Activated CD4-positive, alpha-beta T cell treated with anti-CD3 and anti-CD28 coated beads, Interleukin-2, amount 50 U/mL, for 24 hours (primary cell): Measurements from ENCODE around the gene GAP43.

Experiments
- DNase-seq, 2 donors: peaks; one replicate each; pipeline ENCODE4 v3.0.0-alpha.2; 2020; ENCODE audit warnings: low read depth in 1 of 2, low spot score in 1 of 2

GAP43 gene

GRCh38 chr3:115627180-115628074, 4.1 kb downstream of the GAP43 start:
- no peak for DNase-seq

- no peak for DNase-seq
Measured at GRCh38 chr3:115628075-115628412, 4.7 kb downstream of the GAP43 start.

DNA sequence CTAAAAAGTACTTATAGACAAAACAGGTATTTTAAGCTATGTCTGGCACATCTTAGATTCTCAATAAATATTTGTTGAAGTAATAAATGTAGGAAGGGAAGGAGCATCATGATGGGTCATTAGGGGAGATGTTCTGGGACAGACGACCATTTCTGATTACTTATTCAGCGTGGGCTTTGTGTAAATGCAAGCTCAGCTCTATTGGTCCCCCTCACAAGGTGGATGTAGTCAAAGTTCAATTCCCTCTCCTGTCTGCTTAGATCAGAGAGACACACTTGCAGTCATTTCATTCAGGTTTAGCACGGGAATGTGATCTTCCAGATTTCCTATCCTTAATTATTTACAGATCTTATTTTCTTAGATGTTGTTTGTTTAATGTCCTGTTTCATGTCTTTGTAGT, 7.5 kb downstream of the GAP43 start:
- DNase-seq: no peak

DNA sequence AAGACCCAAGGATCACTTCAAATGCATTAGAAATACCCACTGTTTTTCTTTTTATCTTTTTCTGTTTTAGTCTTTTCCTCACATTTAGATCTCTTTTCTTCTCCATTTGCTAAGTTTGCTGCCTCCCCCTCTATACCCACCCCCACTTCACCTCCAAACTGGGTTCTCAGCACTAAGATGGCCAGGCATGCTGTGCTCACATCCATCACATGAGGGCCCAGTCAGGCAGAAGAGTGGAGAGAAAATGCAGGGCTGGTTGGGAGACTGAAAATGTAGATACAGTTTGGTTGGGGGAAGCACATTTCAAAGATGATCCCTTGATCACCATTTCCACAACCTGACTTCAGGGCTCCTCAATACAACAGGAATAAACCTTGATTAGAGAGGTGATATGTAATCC, 8.7 kb downstream of the GAP43 start:
- DNase-seq: no peak

DNA sequence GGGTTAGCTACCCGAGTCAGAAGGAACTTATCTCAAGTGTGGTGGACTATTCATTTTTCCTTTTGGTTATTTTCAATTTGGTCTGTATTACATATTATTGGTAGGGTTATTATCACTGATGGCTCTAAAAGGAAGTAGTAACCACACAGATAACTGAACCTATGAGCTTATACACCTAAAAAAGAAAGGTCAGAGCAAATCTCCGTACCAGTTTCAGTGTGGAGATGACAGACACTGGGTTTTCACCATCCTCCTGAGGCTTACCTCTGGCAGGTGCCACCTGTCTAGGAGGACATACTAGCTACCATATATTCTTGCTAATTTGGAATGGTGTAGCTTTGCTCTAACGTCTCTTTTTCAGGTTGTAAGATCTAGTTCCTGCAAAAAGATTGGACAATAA, 10.2 kb downstream of the GAP43 start:
- DNase-seq: no peak

DNA sequence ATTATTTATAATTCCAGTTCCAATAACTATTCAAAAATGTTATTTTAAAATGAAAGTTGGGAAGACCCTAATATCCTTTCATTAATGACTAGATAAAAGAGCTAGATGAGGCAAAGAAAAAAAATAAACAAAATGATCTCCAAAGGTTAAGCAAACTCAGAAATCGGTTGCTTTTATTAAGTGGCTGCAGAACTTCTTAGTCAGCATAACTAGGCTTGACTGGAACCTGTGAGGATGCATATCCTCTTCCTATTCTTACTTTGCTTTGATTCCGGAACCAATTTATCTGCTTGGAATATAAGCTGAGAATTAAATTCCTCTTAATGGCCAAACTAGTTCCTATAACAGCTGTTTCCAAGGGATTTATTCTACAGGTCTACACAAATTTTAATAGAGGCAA, 10.7 kb downstream of the GAP43 start:
- DNase-seq: no peak

GRCh38 chr3:115635406-115635805, 12.1 kb downstream of the GAP43 start:
- no peak for DNase-seq

DNA sequence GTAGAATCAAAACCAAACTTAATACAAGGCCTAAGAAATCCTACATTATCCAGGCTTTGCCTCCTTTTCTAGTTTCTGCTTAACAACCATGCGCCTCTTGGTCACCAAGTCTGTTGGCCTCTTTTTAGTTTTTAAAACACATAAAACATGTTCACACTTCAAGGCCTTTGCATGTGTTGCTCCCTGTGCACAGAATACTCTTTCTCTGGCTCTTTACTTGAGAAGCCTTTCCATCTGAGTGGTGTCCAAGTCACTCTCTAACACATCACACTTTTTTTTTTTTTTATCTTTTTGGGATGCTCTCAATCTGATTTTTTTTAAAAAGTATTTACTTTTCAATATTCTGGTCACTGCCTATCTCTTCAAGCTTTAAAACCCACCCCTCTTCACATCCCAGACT, 14.9 kb downstream of the GAP43 start:
- DNase-seq: no peak

DNA sequence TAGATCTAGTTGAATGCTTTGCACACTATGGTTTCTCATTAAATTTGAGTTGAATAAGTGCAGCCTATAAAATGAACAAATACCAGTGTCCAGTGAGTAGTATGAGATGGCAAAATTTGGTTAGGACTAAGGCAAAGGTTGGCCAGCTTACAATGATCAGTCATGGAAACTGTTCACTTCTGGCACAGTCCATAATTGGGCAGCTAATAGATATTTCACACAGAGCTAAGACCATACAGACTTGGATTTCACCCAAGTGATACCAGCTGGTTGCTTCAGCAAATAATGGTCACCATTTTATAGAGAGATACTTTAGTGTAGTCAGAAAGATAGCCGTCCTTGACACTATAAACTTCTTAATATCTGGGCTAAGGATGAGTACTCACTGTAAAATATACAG, 15.7 kb downstream of the GAP43 start:
- DNase-seq: no peak

GRCh38 chr3:115644391-115644790, 21.1 kb downstream of the GAP43 start:
- no peak for DNase-seq

DNA sequence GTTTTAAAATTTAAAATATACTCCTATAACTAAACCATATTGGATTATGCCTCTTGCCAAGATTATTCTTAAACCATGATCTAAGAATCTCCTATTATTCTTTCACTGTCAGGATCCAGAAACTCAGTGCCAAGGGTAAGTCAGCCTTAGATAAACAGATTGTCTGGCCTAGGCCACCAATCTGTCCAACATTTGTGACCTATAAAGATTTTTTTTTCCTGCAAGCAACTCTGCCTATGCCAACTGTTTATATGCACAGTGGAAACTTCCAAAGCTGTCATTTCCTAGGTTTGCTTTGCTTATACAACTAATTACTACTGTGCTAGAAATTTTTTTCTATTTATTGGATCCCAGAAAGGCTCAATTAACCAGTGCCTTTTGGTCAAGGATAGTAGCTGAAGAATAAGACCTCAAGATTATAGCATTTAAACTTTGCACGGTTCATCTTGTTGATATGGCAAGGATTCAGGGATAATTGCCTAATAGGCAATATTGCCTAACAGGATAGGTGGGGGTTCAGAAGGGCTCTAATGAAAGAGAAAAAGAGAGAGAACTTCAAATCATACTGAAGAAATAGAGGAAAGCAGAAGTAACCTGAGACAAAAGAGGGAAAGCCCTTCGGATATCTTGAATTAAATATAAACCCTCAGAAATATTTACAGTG, 22.8 kb downstream of the GAP43 start:
- DNase-seq: no peak

- DNase-seq: no peak
Measured at GRCh38 chr3:115648559-115648958, 25.2 kb downstream of the GAP43 start.

GRCh38 chr3:115651087-115651486, 27.8 kb downstream of the GAP43 start:
- no peak for DNase-seq

DNA sequence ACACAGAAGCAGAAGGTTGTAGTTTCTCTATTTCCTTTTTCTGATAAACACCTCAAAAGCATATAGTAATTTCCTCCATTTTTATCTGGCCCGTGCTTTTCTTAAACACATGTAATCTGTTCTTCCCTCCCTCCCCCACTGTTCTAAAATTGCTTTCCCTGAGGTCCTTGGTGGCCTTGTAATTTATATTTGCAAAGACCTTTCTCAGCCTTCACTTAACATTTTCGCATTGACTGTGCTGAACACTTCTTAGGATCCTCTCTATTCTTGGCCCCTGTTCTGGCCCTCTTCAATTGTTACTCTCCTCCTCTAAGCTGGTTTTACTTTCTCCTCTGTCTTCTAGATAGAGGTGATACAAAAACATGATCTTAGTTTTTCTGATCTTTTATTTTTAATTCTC, 28.3 kb downstream of the GAP43 start:
- DNase-seq: no peak

- no peak for DNase-seq
Measured at GRCh38 chr3:115652738-115653137, 29.4 kb downstream of the GAP43 start.

DNA sequence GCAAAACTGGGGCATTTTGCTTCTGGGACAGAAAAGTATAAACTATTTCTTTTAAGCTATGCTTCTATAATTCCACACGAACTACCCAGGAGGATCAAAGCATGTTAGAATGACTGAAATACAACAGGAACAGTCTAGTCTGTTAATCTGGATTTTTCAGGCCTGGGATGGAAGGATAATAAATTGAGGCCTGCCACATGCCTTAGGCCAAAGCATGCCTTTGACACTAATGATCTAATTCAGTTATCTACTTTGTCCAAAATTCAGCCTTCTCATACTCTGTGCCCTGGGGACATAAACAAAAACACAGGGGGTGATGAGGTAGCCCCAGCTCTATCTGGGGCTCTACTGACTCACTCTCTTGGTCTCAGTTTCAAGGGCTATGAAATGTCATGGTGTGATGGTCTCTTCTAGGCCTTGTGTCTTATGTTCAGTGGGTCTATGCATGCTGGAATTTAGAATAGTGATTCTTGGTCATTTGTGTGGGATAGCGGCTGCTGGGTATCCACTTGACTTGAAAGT, 32.5 kb downstream of the GAP43 start:
- DNase-seq: no peak

GRCh38 chr3:115657168-115657567, 33.9 kb downstream of the GAP43 start:
- no peak for DNase-seq

DNA sequence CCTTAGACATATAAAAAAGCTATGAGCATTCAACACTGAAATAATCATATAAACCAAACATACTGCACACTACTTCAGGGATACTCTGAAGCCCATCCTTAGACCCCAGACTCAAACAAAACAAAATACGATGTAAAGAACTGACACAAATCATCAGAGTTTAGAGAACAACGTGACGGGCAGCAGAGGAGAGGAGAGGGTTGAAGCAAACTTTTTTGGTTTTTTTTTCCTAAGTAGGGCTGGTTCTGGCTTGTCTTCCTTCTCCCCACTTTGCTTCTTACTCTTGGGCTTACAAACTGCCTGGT, 34.7 kb downstream of the GAP43 start:
- DNase-seq: no peak

GRCh38 chr3:115658337-115659181, 35.2 kb downstream of the GAP43 start:
- DNase-seq: peak; percentile 18 to 55

GRCh38 chr3:115659253-115660220, 36.2 kb downstream of the GAP43 start:
- peak in 1 of 2 donors; percentile 5 for DNase-seq
